EL (cell line): ENCODE measurements around the gene ASCL5.
A peak's percentile ranks its signal among the peaks of the same experiment; 100 is the strongest.

ENCODE experiments used
- DNase-seq: peaks from one replicate; pipeline ENCODE4 v3.0.0-alpha.2; 2016

The ASCL5 gene

GRCh38 chr1:201153474-201154388, 26.7 kb upstream of the ASCL5 start:
- DNase-seq: no peak

- DNase-seq: peak; percentile 26
Measured at GRCh38 chr1:201149400-201149799, 22.4 kb upstream of the ASCL5 start.

GRCh38 chr1:201147396-201148015, 20.5 kb upstream of the ASCL5 start:
- DNase-seq: no peak

- no peak for DNase-seq
Measured at GRCh38 chr1:201146626-201147390, 19.8 kb upstream of the ASCL5 start.

- no peak for DNase-seq
Measured at GRCh38 chr1:201145816-201146215, 18.8 kb upstream of the ASCL5 start.

GRCh38 chr1:201145132-201145531, 18.1 kb upstream of the ASCL5 start:
- DNase-seq: no peak

GRCh38 chr1:201144701-201145100, 17.7 kb upstream of the ASCL5 start:
- no peak for DNase-seq

GRCh38 chr1:201143726-201144635, 17.0 kb upstream of the ASCL5 start:
- no peak for DNase-seq

GRCh38 chr1:201142849-201143725, 16.1 kb upstream of the ASCL5 start:
- no peak for DNase-seq

GRCh38 chr1:201142011-201142848, 15.2 kb upstream of the ASCL5 start:
- no peak for DNase-seq

- no peak for DNase-seq
Measured at GRCh38 chr1:201141418-201141817, 14.4 kb upstream of the ASCL5 start.

- no peak for DNase-seq
Measured at GRCh38 chr1:201140941-201141260, 13.9 kb upstream of the ASCL5 start.

- DNase-seq: no peak
Measured at GRCh38 chr1:201140235-201140940, 13.4 kb upstream of the ASCL5 start.

GRCh38 chr1:201139756-201140155, 12.8 kb upstream of the ASCL5 start:
- no peak for DNase-seq

- DNase-seq: no peak
Measured at GRCh38 chr1:201139306-201139705, 12.3 kb upstream of the ASCL5 start.

- DNase-seq: no peak
Measured at GRCh38 chr1:201138311-201138840, 11.4 kb upstream of the ASCL5 start.

- peak; percentile 89 for DNase-seq
Measured at GRCh38 chr1:201137579-201138310, 10.8 kb upstream of the ASCL5 start.

GRCh38 chr1:201137024-201137392, 10.0 kb upstream of the ASCL5 start:
- no peak for DNase-seq
